Measurements from ENCODE around the gene LIPF.
"Not testable (repeated sequence)": the region's sequence is repeated elsewhere in the genome, so short reads cannot be mapped to it uniquely, and the experiment has no call there.

The LIPF gene, protein sequence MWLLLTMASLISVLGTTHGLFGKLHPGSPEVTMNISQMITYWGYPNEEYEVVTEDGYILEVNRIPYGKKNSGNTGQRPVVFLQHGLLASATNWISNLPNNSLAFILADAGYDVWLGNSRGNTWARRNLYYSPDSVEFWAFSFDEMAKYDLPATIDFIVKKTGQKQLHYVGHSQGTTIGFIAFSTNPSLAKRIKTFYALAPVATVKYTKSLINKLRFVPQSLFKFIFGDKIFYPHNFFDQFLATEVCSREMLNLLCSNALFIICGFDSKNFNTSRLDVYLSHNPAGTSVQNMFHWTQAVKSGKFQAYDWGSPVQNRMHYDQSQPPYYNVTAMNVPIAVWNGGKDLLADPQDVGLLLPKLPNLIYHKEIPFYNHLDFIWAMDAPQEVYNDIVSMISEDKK

GRCh38 chr10:88664142-88664541, at the start of gene LIPF:
LIPF (plus strand) TSS chr10:88664442; CDS start chr10:88667298, 2,856 bp downstream.
- DNase-seq, result no peak

DNA sequence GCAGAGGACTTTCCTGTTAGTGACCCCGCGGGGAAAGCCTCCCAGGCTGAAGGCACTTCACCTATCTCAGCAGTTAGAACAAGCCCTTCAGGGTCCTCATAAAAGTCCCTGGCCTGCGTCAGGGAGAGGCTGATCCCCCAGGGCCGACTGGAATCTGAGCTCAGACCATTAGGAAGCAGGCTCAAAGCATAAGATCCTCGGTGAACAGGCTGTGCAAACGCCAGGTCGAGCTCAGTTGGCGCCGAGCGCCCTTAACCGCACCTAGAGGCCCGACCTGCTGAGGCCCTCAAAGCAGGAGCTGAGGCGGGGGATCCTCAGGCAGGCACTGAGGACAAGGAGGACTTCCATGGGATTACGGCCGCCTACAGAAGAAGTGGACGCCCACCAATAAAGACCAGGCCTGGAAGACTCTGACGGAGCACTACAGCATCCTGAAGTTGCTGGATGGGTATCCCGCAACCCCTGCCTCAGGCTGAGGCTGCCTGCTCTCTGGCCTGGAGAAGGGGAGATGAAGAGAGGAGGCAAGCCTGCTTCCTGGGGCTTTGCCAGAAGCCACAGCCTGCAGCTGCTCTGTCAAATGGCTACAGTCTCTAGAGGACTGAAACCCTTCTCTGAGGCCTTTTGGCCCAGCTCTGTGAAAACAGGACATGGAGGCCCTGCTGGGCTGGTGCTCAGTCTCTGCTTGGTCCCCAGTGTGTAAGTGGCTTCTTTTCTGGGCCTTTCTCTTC, 47.8 kb upstream of the LIPF start:
- DNase-seq, result no peak

- DNase-seq, result no peak
Measured at GRCh38 chr10:88617772-88618300, 46.4 kb upstream of the LIPF start.

GRCh38 chr10:88618496-88618895, 45.7 kb upstream of the LIPF start:
- DNase-seq, result no peak

GRCh38 chr10:88620441-88620840, 43.8 kb upstream of the LIPF start:
- no peak for DNase-seq

DNA sequence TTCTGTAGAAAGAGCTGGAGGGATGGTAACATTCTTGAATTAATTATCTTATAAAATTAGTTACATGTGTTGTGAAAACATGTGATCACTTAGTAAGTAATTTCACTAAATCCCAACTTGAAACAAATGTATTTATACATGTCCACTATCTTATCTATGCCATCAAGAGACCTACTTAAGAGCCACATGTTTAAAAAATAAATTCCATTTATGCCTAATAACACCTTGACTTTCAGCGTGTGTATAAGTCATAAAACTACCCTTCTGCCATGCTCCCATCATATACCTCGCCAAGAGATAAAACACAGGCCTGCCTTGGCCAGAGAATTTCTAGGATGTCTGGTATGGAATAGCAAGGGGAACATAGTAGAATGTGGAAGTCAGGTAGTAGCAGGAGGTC, 40.4 kb upstream of the LIPF start:
- no peak for DNase-seq

- DNase-seq, result no peak
Measured at GRCh38 chr10:88624840-88625239, 39.4 kb upstream of the LIPF start.

DNA sequence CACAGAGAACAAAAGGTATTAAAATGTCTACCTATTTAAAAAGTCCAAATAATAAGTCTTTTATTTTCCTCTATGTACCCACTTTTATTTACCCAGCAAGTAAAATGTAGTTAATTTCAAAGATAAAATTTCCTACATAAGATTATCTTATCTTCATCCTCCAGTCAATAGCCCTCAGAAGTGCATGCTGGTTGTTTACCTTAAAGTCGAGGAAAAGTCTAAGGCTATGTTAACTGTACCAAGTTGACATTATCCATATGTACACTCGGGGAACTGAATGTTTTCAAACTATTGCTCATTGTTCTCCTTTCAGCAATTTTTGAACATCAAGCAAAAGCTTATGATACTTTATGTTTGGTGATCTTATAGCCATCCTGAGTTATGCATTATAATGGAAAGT, 24.1 kb upstream of the LIPF start:
- DNase-seq, result no peak

GRCh38 chr10:88642209-88642608, 22.0 kb upstream of the LIPF start:
- no peak for DNase-seq

GRCh38 chr10:88642963-88643362, 21.3 kb upstream of the LIPF start:
- no peak for DNase-seq

GRCh38 chr10:88647061-88647615, 17.1 kb upstream of the LIPF start:
- no peak for DNase-seq

DNA sequence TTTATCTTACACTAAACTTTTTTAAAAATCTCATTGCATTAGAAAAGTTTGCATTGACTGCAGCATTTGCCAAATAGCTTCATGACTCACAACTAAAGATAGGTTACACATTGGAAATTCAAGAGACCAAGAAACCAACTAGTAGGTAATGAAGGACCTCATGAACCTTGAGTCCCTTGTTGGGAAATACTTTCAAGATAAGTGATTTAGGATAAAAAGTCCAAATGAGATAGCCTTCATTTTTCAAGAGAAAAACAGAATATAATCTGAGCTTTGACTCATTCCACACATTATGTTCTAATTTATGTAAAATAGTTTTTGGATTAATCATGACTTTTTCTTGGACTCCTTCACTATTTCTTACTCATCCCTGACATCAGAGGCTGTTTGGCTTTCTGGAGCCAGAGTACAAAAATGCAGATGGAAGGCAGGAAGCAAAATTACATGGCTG, 13.1 kb upstream of the LIPF start:
- DNase-seq, result no peak

DNA sequence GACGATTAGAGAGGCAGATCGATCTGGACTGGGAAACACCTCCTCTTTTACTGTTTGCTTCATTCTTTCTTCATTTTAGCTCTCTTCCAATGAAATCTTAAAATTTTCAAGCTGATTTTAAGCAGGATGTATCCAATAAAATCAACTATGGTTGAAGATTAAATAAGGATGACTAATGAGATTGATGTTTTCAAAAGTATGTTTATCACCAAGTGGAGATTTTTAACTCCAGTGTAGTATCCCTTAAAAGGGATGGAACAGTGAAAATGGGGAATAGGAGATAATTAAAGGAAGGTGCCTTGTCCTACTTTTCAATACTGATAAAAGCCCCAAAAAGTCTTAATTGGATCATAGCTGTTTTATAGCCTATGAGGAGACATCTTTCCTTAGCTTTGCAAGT, 11.6 kb upstream of the LIPF start:
- no peak for DNase-seq

DNA sequence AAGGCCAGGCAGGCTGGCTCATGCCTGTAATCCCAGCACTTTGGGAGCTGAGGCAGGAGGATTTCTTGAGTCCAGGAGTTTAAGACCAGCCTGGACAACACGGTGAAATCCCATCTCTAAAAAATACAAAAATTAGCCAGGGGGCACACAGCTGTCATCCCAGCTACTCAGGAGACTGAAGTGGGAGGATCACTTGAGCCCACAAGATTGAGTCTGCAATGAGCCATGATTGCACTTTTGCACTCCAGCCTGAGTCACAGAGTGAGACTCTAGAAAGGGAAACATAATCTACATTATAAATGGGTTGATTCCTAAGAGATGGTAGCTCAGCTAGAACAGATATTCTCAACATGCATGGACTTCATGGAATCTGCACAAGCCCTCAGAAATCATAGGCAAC, 6.3 kb upstream of the LIPF start:
- DNase-seq, result no peak

- no peak for DNase-seq
Measured at GRCh38 chr10:88659725-88660597, 4.3 kb upstream of the LIPF start.

DNA sequence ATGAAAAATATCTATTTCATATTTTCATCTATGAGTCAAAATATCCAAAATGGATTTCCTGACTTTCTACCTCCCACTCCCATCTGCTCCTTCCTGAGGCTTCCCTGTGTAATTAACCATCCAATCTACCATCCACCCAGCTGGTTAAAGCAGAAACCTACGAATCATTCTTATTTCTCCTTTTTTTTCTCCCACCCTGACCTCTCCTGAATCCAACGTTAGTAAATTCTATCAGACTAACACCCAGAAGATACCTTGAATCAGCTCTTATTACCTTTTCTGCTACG, 3.7 kb upstream of the LIPF start:
- no peak for DNase-seq

- DNase-seq, result no peak
Measured at GRCh38 chr10:88661018-88661417, 3.2 kb upstream of the LIPF start.

DNA sequence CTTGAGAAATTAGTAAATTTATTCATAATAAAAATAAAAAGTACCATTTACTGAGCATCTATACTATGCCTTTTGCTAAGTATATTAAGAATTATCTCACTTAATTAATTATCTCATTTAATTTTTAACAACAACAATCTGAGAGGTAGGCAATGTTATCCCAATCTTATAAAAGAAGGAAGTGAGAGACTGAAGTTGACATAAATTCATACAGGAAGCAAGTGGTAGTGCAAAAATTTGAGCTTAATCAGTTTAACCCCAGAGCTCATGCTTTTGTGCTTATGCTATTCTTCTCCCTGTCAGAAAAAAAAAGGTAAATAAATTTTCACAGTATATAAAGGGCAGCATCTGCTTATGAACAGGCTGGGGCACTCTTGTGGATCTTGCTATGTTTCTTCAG, 2.7 kb upstream of the LIPF start:
- no peak for DNase-seq

DNA sequence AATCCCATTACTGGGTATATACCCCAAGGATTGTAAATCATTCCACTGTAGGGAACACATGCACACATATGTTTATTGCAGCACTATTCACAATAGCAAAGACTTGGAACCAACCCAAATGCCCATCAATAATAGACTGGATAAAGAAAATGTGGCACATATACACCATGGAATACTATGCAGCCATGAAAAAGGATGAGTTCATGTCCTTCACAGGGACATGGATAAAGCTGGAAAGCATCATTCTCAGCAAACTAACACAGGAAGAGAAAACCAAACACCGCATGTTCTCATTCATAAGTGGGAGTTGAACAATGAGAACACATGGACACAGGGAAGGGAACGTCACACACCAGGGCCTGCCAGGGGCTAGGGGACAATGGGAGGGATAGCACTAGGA, 1.1 kb upstream of the LIPF start:
- not testable (repeated sequence) for DNase-seq

DNA sequence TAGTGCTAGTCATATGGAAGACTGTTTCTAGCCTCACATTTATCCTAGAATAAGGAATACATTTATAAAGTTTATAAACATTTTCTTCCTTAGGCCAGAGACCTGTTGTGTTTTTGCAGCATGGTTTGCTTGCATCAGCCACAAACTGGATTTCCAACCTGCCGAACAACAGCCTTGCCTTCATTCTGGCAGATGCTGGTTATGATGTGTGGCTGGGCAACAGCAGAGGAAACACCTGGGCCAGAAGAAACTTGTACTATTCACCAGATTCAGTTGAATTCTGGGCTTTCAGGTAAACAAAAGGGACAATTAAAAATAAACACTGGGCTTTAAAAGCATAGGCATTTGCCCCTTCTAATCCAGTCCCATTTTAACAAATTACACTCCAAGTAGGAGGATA, 4.2 kb downstream of the LIPF start:
- no peak for DNase-seq

- peak; percentile 2 for DNase-seq
Measured at GRCh38 chr10:88670497-88670896, 6.3 kb downstream of the LIPF start.

GRCh38 chr10:88672041-88672440, 7.8 kb downstream of the LIPF start:
- no peak for DNase-seq

Measured in activated naive CD4-positive, alpha-beta T cell treated with Interleukin-2 at 50 U/mL for 16 hours (primary cell).